Muscle layer of colon (tissue), 2 donors: ENCODE data around the gene FRG1.
"Not testable (repeated sequence)": the region's sequence is repeated elsewhere in the genome, so short reads cannot be mapped to it uniquely, and the experiment has no call there.

Source experiments
- H3K27ac ChIP-seq: one replicate; pipeline ENCODE4 v1.7.0; 2013; ENCODE audit warnings: low read depth, mild to moderate bottlenecking, low read length, moderate library complexity
- H3K27me3 ChIP-seq, 2 donors: one replicate each; pipeline ENCODE4 v1.7.0; 2013; ENCODE audit warnings: low read length in 2 of 2, mild to moderate bottlenecking in 2 of 2; ENCODE audit not compliant: insufficient read depth in 2 of 2, control insufficient read depth in 1 of 2
- H3K36me3 ChIP-seq: one replicate; pipeline ENCODE4 v1.7.0; 2013; ENCODE audit warnings: mild to moderate bottlenecking, low read length; ENCODE audit not compliant: insufficient read depth
- H3K4me1 ChIP-seq: one replicate; pipeline ENCODE4 v1.7.0; 2013; ENCODE audit warnings: mild to moderate bottlenecking, low read length; ENCODE audit not compliant: insufficient read depth
- H3K4me3 ChIP-seq, 2 donors: one replicate each; pipeline ENCODE4 v1.7.0; 2013; ENCODE audit warnings: low read length in 2 of 2, low read depth in 1 of 2, mild to moderate bottlenecking in 1 of 2, moderate library complexity in 1 of 2
- H3K9ac ChIP-seq: one replicate; pipeline ENCODE4 v1.7.0; 2013; ENCODE audit warnings: low read length
- H3K9me3 ChIP-seq: one replicate; pipeline ENCODE4 v1.7.0; 2013; ENCODE audit warnings: mild to moderate bottlenecking, low read length
- donor health status: abdominal sarcoma.
- donor health status: Adenocarcinoma of cecum.

FRG1 gene

DNA sequence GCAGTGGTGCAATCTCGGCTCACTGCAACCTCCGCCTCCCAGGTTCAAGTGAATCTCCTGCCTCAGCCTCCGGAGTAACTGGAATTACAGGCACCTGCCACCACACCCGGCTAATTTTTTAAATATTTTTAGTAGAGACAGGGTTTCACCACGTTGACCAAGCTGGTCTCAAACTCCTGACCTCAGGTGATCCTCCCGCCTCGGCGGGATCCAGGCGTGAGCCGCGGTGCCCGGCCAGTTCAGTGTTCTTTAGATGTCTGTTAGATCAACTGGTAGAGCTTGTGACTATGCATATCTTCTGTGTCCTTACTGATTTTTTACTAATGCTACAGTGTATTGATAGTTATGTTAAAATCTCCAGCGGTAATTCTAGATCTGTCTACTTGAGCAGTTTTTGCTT, 6.2 kb downstream of the FRG1 start:
- H3K4me1 ChIP-seq, H3K9me3 ChIP-seq, H3K9ac ChIP-seq, H3K27ac ChIP-seq, H3K36me3 ChIP-seq, H3K4me3 ChIP-seq, H3K27me3 ChIP-seq: not testable (repeated sequence)

DNA sequence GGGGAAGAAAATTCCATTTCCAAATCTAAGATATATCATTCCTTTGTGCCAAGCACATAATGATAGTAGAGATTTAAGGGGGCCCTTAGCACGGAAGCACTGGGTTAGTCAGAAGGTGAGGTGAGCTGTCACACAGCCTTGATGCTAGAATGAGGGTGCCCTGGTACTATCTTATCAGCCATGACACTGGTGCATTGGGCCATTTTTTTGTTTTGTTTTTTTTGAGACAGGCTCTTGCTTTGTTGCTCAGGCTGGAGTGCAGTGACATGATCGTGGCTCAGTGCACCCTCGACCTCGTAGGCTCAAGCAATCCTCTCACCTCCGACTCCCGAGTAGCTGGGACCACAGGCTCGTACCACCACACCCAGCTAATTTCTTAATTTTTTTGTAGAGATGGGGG, 7.8 kb downstream of the FRG1 start:
- H3K9ac ChIP-seq, H3K4me1 ChIP-seq, H3K27me3 ChIP-seq: not testable (repeated sequence)

DNA sequence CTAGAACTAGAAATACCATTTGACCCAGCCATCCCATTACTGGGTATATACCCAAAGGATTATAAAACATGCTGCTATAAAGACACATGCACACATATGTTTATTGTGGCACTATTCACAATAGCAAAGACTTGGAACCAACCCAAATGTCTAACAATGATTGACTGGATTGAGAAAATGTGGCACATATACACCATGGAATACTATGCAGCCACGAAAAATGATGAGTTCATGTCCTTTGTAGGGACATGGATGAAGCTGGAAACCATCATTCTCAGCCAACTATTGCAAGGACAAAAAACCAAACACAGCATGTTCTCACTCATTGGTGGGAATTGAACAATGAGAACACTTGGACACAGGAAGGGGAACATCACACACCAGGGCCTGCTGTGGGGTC, 28.6 kb downstream of the FRG1 start:
- not testable (repeated sequence) for H3K36me3 ChIP-seq, H3K27me3 ChIP-seq, H3K4me1 ChIP-seq, H3K27ac ChIP-seq, H3K4me3 ChIP-seq, H3K9me3 ChIP-seq, H3K9ac ChIP-seq

More for the DNA sequence above, 7.8 kb downstream of the FRG1 start:
- H3K36me3 ChIP-seq, H3K4me3 ChIP-seq, H3K27ac ChIP-seq, H3K9me3 ChIP-seq: not testable (repeated sequence)

DNA sequence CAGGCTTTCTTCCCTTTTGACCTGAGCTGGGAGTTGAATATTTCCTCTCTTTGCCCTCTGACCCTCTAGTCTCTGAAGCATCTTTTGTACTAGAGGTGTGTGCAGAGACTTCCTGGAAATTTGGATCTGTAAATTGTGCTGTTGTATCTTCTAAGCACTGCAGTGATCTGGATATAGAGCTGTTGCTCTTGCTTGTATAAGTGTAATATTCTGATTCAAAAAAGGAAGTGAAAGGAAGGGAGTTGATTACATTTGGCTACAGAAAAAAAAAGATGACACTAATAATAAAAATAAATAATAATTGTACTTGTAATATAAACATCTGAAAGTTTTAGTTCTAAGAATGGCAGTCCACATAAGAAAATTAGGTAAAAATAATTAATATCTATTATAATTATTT, 33.0 kb downstream of the FRG1 start:
- H3K9ac ChIP-seq, result no peak overlapping the region

DNA sequence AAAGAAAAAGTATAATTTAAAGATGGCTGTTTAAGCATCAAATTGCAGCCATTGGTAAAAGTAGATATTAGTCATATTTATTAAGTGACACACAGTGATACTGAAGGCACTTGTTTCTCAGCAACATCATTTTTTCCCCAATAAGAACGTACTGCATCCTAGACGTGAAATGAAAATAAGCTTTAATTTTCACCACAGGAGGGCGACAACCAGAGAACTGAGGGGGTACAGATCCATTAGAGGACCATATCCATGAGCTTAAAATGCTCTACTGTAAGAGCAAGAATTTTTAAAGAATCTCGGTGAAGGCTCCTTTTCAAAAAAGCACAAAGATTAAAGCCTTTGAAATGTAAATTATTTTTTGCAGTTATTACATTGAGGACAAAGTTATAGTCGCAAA, 33.4 kb downstream of the FRG1 start:
- Histone ChIP-seq H3K4me1 (no peaks in the 10 kb centered on the region), H3K36me3 (no peaks in the 10 kb centered on the region), H3K4me3 (no peak overlapping the region), H3K27me3 (no peaks in the 10 kb centered on the region), H3K27ac (no peak overlapping the region), H3K9ac (no peak overlapping the region), H3K9me3 (no peaks in the 10 kb centered on the region)

More for the DNA sequence above, 33.0 kb downstream of the FRG1 start:
- Histone ChIP-seq H3K27me3 (no peaks in the 10 kb centered on the region), H3K4me1 (no peaks in the 10 kb centered on the region), H3K4me3 (no peak overlapping the region), H3K9me3 (no peaks in the 10 kb centered on the region), H3K36me3 (no peaks in the 10 kb centered on the region), H3K27ac (no peak overlapping the region)

DNA sequence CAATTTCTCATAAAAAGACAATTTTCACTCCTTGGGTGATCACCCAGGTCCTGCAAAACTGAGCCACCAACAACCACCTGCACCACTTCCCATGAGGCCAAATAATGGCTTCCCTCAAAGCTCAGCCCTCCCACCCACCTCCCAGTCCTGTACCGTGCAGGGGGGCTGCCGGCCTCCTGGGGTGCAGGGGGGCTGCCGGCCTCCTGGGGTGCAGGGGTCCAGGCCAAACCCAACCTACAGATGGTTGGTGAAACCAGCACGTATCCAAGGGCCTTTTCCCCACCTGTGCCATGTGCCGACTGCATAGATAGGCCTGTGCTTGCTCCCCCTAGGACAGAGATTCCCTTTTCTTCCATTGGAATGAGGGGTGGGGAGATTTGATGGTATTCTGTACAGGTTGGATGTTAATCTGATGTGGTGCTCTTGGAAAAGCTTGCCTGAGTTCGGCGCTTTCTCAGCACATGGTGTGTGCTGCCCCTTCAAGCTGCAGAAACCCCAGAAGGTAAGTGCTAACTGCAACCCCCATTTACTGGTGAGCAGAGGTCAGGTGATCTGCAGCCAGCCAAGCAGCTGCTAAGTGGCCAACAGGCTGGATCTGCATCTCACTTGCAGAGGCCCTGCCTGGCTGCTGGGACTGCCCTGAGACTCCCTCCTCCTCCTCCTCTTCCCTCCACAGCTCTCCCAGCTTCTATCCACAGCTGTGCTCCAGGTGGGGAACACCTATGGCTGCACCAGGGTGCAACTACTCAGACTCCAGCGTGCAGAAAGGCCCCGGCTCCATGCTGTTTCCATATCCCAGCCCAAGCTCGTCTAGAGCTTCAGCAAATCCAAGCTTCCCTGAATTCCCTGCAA, 38.8 kb downstream of the FRG1 start:
- no peak overlapping the region for H3K4me3 ChIP-seq
- H3K27ac ChIP-seq, result no peak overlapping the region
- no peak overlapping the region for H3K9ac ChIP-seq
- no peaks in the 10 kb centered on the region for H3K27me3 ChIP-seq
- no peaks in the 10 kb centered on the region for H3K36me3 ChIP-seq
- no peaks in the 10 kb centered on the region for H3K9me3 ChIP-seq
- no peaks in the 10 kb centered on the region for H3K4me1 ChIP-seq

DNA sequence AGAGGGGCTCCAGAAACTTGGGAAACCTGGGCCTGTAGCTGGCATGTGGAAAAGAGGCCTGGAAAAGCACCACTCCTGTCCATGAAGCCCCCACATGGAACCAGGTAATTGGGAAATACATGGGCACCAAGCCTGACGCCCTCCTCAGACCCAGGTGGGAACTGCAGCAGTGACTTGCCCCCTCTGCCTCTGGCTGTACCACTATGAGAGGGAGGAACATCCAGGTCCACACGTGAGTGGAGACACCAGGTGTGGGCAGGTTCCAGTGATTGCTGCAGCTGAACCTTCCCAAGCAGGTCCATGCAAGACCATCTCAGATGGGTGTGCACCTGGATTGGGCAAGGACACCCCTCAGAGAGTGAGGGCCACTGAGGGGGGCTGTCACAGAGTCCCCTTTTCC, 39.6 kb downstream of the FRG1 start:
- not testable (repeated sequence) for H3K36me3 ChIP-seq, H3K27ac ChIP-seq, H3K9ac ChIP-seq, H3K4me1 ChIP-seq, H3K27me3 ChIP-seq, H3K9me3 ChIP-seq, H3K4me3 ChIP-seq

DNA sequence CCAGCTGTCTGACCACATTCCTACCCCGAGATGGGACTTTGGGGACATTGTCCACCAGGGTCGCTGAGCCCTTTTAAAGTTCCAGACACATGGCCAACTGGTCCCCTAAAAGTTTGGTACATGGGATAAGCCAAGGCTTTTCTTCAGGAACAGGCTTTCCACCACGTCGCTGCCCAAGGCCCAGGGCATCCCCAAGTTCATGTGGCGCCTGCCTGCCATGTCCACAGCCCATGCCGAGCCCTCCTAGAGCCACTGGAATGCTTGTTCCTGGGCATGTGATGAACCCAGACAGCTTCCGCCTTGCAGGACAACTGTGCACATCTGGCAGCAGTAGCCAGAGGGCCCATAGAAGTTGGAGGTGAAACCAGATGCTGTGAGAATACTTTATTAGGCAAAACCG, 41.3 kb downstream of the FRG1 start:
- no peaks in the 10 kb centered on the region for H3K27me3 ChIP-seq
- H3K9me3 ChIP-seq, result no peaks in the 10 kb centered on the region
- no peaks in the 10 kb centered on the region for H3K4me1 ChIP-seq
- no peaks in the 10 kb centered on the region for H3K36me3 ChIP-seq
- no peak overlapping the region for H3K9ac ChIP-seq
- H3K27ac ChIP-seq, result no peak overlapping the region
- no peak overlapping the region for H3K4me3 ChIP-seq

DNA sequence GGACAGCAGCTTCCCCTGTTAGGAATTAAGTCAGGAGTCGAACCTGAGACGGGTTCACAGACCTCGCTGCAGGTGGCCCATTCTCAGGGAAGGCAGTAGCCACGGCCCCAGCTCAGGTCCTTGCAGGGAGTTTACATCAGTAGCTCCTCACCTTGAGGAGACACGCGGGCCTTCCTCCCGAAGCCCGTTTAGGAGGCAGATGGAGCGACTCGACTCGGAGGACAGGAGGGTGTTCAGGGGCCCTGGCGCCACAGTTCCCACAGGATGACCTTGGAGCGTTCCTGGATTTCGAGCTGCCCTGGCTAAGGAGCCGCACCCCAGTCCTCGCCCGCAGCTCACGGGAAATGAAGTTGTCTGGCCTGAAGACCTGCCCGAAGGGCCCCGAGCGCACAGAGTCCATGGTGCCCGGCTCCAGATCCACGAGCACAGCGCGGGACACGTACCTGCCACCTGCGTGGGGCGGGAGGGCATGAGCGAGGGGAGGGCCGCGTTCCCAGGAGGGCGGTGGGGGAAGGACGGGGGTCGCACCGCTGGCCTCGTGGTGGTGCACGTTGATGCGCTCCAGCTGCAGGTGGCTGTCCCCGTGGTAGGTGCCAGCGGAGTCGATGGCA, 43.3 kb downstream of the FRG1 start:
- not testable (repeated sequence) for H3K4me1 ChIP-seq

DNA sequence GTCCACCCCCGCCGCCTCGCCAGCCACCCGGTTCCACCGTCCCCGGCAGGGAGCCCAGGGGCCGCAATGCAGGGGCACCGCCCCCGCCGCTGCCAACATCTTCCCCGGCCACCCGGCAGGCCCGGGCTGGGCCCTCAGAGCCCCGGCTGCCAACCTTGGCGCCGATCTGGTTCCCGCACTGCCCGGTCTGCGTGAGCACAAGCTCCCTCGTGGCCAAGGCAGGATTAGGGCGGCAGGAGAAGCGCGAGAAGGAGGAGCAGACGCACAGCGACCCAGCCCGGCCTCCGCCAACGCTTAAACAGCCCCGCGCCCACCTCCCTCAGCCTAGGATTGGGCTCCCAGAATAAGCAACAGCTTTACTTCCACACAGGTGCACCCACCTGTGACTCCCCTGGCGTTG, 44.0 kb downstream of the FRG1 start:
- not testable (repeated sequence) for H3K27me3 ChIP-seq, H3K27ac ChIP-seq, H3K9ac ChIP-seq, H3K9me3 ChIP-seq, H3K36me3 ChIP-seq, H3K4me1 ChIP-seq, H3K4me3 ChIP-seq

More for the DNA sequence above, 43.3 kb downstream of the FRG1 start:
- not testable (repeated sequence) for H3K36me3 ChIP-seq, H3K27me3 ChIP-seq, H3K9ac ChIP-seq, H3K4me3 ChIP-seq, H3K27ac ChIP-seq, H3K9me3 ChIP-seq

DNA sequence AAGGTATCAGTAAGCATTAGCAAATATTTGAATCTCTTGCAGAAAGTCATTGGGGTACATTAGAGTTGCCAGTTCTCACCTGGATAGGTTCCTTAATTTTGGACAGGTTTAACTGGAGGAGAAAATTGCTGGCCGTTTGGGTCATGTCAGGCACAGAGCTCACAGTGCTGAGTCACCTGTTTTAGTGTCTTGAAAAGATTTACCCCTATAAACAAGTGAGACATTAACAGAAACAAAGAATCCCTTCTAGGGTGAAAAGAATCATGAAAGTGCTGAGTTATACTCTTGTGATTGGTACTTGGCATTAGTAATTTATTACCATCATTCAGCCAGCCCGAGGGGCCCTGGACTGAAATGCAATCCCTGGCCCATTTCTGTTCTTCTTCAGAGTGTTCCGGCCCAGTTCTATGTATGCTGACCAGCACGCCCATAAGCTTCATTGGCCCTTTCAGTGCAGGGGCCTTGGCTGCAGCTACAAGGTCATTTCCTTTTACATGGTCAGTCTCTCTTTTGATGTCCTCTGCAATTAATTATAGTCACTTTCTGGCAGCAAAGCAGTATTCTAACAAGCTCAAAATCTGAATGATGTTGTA, 45.1 kb downstream of the FRG1 start:
- H3K9ac ChIP-seq, H3K36me3 ChIP-seq: not testable (repeated sequence)

More for the DNA sequence above, 45.1 kb downstream of the FRG1 start:
- not testable (repeated sequence) for H3K27me3 ChIP-seq, H3K4me3 ChIP-seq, H3K4me1 ChIP-seq, H3K27ac ChIP-seq, H3K9me3 ChIP-seq
